ENCODE results near the gene CIITA. TPM values are rescaled to one million over a fixed set of nuclear protein-coding genes. Genes with fewer than 3 reads are reported as not detected.

Gene CIITA
- total RNA-seq, 1 donor from 2014 or later = 0.04 TPM

DNA sequence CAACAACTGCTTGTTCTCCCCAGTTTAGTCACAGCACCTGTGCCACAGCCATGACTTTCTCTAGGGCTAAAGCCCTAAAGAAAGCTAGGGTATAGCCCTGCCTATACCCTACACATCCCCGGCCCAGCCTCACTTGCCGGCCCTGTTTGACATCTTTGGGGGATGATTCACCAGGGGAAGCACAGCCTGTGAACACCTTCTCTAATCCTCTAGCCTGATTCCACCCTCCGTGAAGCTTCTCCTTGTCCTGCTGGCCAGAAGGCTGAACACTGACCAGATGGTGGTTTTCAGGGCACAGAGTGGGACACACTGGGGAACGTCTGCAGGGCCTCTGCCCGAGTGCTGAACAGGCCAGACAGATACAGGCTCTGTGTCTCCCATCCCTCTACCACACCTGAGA is 73.4 kb downstream of the CIITA start:
- H3K4me3 ChIP-seq (ENCODE audit: low read depth, low read length) = no peak overlapping the region
- TF ChIP-seq, protein P1, sequence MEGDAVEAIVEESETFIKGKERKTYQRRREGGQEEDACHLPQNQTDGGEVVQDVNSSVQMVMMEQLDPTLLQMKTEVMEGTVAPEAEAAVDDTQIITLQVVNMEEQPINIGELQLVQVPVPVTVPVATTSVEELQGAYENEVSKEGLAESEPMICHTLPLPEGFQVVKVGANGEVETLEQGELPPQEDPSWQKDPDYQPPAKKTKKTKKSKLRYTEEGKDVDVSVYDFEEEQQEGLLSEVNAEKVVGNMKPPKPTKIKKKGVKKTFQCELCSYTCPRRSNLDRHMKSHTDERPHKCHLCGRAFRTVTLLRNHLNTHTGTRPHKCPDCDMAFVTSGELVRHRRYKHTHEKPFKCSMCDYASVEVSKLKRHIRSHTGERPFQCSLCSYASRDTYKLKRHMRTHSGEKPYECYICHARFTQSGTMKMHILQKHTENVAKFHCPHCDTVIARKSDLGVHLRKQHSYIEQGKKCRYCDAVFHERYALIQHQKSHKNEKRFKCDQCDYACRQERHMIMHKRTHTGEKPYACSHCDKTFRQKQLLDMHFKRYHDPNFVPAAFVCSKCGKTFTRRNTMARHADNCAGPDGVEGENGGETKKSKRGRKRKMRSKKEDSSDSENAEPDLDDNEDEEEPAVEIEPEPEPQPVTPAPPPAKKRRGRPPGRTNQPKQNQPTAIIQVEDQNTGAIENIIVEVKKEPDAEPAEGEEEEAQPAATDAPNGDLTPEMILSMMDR (IDR thresholded peaks at IDR 0.05; ENCODE audit: insufficient read depth, low read length, poor library complexity, severe bottlenecking) = no peak
- no peaks in the 10 kb centered on the region for H3K27me3 ChIP-seq (ENCODE audit: control insufficient read depth, insufficient read depth, low read length)
- no peak for DNase-seq (ENCODE audit: low read depth)
- H3K36me3 ChIP-seq (ENCODE audit: control insufficient read depth, insufficient read depth, low read length) = no peaks in the 10 kb centered on the region

DNA sequence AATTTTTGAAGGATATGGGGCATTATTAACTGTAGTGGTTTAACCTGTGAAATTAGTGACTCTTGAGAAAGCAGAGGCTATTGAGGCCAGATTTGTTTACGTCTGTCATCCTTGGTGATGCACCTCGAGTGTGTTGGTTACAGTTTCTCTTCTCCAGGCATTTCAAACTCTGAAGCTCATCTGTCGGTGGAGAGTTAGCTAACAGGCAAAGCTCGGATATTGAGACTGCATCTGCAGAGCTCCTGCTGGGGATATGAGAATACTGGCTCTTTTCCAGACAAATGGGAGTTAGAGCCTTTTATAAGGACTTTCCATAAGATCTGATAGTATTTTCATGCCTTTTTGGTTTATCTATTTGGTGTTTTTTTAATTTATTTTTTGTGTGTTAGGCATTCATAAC is 74.0 kb downstream of the CIITA start:
- Histone ChIP-seq H3K36me3 (ENCODE audit: control insufficient read depth, insufficient read depth, low read length) (no peaks in the 10 kb centered on the region), H3K27me3 (ENCODE audit: control insufficient read depth, insufficient read depth, low read length) (no peaks in the 10 kb centered on the region), H3K4me3 (ENCODE audit: low read depth, low read length) (no peak overlapping the region)
- TF ChIP-seq, protein P1 (IDR thresholded peaks at IDR 0.05; ENCODE audit: insufficient read depth, low read length, poor library complexity, severe bottlenecking) = no peak
- no peak for DNase-seq (ENCODE audit: low read depth)

DNA sequence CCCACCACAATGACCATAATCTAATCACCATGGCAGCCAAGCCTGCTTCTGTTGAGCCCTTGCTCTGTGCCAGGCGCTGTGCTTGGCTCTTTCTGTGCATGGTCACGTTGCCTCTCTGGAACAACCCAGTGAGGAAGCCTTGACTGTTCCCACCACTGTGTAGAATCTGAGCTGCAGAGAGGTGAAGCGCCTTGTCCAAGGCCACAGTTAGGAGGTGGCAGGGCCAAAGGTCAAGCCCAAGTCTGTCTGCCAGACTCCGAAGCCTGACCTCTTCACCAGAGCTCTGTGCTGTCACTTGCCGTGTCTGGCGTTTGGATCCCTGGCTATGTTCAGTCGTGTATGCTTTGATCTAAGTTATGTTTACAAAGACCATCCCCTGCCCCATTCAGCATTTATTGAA is 77.9 kb downstream of the CIITA start:
- TF ChIP-seq, protein P1 (IDR thresholded peaks at IDR 0.05; ENCODE audit: insufficient read depth, low read length, poor library complexity, severe bottlenecking) = no peak
- H3K36me3 ChIP-seq (ENCODE audit: control insufficient read depth, insufficient read depth, low read length) = no peaks in the 10 kb centered on the region
- H3K4me3 ChIP-seq (ENCODE audit: low read depth, low read length) = no peak overlapping the region
- no peaks in the 10 kb centered on the region for H3K27me3 ChIP-seq (ENCODE audit: control insufficient read depth, insufficient read depth, low read length)
- no peak for DNase-seq (ENCODE audit: low read depth)

DNA sequence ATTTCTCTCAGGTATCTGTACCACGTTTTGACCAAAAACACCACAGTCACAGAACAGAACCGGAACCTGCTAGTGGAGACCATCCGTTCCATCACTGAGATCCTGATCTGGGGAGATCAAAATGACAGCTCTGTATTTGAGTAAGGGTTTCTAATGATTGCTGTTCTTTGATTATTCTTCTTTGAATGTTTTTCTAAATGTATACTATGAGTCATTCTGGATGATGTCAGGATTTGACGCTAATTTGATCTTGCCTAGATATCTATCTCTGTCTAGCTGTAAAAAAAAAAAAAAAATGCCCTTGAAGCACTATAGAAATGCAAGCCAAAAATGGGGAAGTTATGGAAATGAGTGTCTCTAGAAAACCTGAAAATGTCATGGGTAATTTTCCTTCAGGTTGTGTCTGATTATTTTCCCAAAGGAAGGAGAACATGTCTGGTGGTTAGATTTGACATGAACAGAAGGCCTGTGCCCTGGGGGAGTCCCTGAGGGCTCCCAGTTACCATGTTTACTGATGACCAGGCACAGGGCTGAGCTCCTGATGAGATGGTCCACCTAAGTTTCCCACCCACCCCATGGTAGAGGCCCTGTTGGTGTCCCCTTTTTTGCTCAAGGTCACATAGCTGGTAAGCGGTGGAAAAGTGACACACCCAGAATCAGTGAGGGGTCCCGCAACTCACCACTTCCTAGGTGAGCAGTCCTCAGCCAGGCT is 80.9 kb downstream of the CIITA start:
- TF ChIP-seq, protein P1 (IDR thresholded peaks at IDR 0.05; ENCODE audit: insufficient read depth, low read length, poor library complexity, severe bottlenecking) = no peak
- Histone ChIP-seq H3K36me3 (ENCODE audit: control insufficient read depth, insufficient read depth, low read length) (peaks cover 2% of the 10 kb centered on the region), H3K4me3 (ENCODE audit: low read depth, low read length) (no peak overlapping the region), H3K27me3 (ENCODE audit: control insufficient read depth, insufficient read depth, low read length) (no peaks in the 10 kb centered on the region)
- no peak for DNase-seq (ENCODE audit: low read depth)

DNA sequence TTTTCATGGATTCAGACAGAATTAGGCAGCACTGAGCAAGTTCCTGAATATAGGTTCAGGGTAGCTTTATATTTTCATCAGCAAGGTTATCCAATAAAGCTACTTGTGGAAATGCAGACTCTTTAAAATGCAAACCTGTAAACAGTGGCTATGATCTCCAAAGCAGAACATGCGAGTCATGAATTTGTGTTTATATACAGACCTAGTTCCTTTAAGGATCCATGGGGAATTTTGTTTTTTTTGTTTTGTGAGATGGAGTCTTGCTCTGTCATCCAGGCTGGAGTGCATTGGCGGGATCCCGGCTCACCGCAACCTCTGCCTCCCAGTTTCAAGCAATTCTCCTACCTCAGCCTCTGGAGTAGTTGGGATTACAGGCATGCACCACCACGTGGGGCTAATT is 82.2 kb downstream of the CIITA start:
- H3K27me3 ChIP-seq (ENCODE audit: control insufficient read depth, insufficient read depth, low read length) = no peaks in the 10 kb centered on the region
- peaks cover 3% of the 10 kb centered on the region for H3K36me3 ChIP-seq (ENCODE audit: control insufficient read depth, insufficient read depth, low read length)
- H3K4me3 ChIP-seq (ENCODE audit: low read depth, low read length) = no peak overlapping the region
- no peak for DNase-seq (ENCODE audit: low read depth)
- TF ChIP-seq, protein P1 (IDR thresholded peaks at IDR 0.05; ENCODE audit: insufficient read depth, low read length, poor library complexity, severe bottlenecking) = no peak

DNA sequence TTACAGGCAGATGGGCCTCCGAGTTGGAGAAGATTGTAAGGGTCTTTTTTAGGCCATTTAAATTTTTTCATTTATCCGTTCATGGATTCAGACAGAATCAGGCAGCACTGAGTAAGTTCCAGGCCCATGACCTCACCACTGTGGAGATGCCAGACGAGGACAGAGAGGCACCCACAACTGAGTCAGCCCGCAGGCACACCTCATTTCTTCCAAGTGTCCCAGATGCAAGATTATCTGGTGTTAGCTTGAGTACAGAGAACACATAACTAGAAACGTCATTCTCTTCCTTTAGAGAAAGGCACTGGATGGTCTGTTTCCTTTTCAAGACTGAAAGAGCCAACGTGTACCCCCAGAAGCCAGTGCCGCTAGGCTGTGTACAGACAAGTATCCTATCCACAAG is 84.2 kb downstream of the CIITA start:
- Histone ChIP-seq H3K27me3 (ENCODE audit: control insufficient read depth, insufficient read depth, low read length) (no peaks in the 10 kb centered on the region), H3K4me3 (ENCODE audit: low read depth, low read length) (no peak overlapping the region), H3K36me3 (ENCODE audit: control insufficient read depth, insufficient read depth, low read length) (peaks cover 3% of the 10 kb centered on the region)
- TF ChIP-seq, protein P1 (IDR thresholded peaks at IDR 0.05; ENCODE audit: insufficient read depth, low read length, poor library complexity, severe bottlenecking) = no peak
- no peak for DNase-seq (ENCODE audit: low read depth)

All from kidney epithelial cell (primary cell).